Mesothelial cell of epicardium (in vitro differentiated cells): Measurements from ENCODE around the gene HDGFL2. TPM values are rescaled to one million over a fixed set of nuclear protein-coding genes. Genes with fewer than 3 reads are reported as not detected.

Source experiments
- DNase-seq, 2 experiments: peaks; one replicate each; pipeline ENCODE4 v3.0.0; 2021; ENCODE audit warnings: low spot score in 2 of 2; ENCODE audit not compliant: unreplicated experiment in 2 of 2
- H3K27ac Mint-ChIP-seq: 2 replicates; pipeline ENCODE4 v1.8.0; 2021; ENCODE audit warnings: mixed read lengths
- H3K27me3 Mint-ChIP-seq: 2 replicates; pipeline ENCODE4 v1.8.0; 2021; ENCODE audit warnings: low read depth, mixed read lengths
- H3K36me3 Mint-ChIP-seq: 2 replicates; pipeline ENCODE4 v1.8.0; 2021; ENCODE audit warnings: mixed read lengths
- H3K4me1 Mint-ChIP-seq: 2 replicates; pipeline ENCODE4 v1.8.0; 2021; ENCODE audit warnings: mixed read lengths
- H3K4me3 Mint-ChIP-seq: 2 replicates; pipeline ENCODE4 v1.8.0; 2021; ENCODE audit warnings: mild to moderate bottlenecking, moderate library complexity, mixed read lengths
- H3K9me3 Mint-ChIP-seq: 2 replicates; pipeline ENCODE4 v1.8.0; 2021; ENCODE audit warnings: mixed read lengths
- CTCF ChIP-seq: fragments of 200-600 bp; sonication (generic); IDR thresholded peaks from one replicate; pipeline ENCODE4 v1.5.0; 2021; ENCODE audit warnings: antibody characterized with exemption; ENCODE audit not compliant: unreplicated experiment
- total RNA-seq: library from RNA; stranded (reverse); gene quantifications from 3 replicates; pipeline ENCODE4 v1.2.1, GENCODE V29; 2021

The HDGFL2 gene
- total RNA-seq, 1 donor from 2014 or later, result 91.3 TPM

GRCh38 chr19:4519172-4519496, 47.0 kb downstream of the HDGFL2 start:
- Mint-ChIP-seq H3K4me3 (no peak overlapping the region), H3K27ac (no peak overlapping the region), H3K27me3 (peaks cover 2% of the 10 kb centered on the region), H3K36me3 (no peaks in the 10 kb centered on the region), H3K9me3 (no peaks in the 10 kb centered on the region), H3K4me1 (peaks cover 4% of the 10 kb centered on the region)
- no peak for TF ChIP-seq CTCF
- no peak for DNase-seq

GRCh38 chr19:4519521-4520277, 47.6 kb downstream of the HDGFL2 start:
- H3K9me3 Mint-ChIP-seq, result no peaks in the 10 kb centered on the region

GRCh38 chr19:4521170-4521887, 49.2 kb downstream of the HDGFL2 start:
- H3K4me1 Mint-ChIP-seq, result peaks cover 4% of the 10 kb centered on the region
- no peak for DNase-seq
- H3K36me3 Mint-ChIP-seq, result no peaks in the 10 kb centered on the region
- TF ChIP-seq CTCF, result no peak
- no peaks in the 10 kb centered on the region for H3K9me3 Mint-ChIP-seq
- no peak overlapping the region for H3K27ac Mint-ChIP-seq
- no peak overlapping the region for H3K4me3 Mint-ChIP-seq
- H3K27me3 Mint-ChIP-seq, result no peaks in the 10 kb centered on the region

More at GRCh38 chr19:4519521-4520277, 47.6 kb downstream of the HDGFL2 start:
- TF ChIP-seq CTCF, result no peak
- Mint-ChIP-seq H3K27me3 (peaks cover 2% of the 10 kb centered on the region), H3K36me3 (no peaks in the 10 kb centered on the region), H3K4me1 (peaks cover 4% of the 10 kb centered on the region), H3K4me3 (no peak overlapping the region), H3K27ac (peak overlapping the region; percentile 11)
- no peak for DNase-seq

- DNase-seq, result no peak
- Mint-ChIP-seq H3K4me3 (no peak overlapping the region), H3K36me3 (no peaks in the 10 kb centered on the region), H3K27me3 (no peaks in the 10 kb centered on the region), H3K4me1 (peaks cover 4% of the 10 kb centered on the region), H3K27ac (no peak overlapping the region), H3K9me3 (no peaks in the 10 kb centered on the region)
- TF ChIP-seq CTCF, result no peak
These were observed 49.8 kb downstream of the HDGFL2 start for GRCh38 chr19:4521888-4522242.

GRCh38 chr19:4522291-4523002, 50.4 kb downstream of the HDGFL2 start:
- H3K9me3 Mint-ChIP-seq, result no peaks in the 10 kb centered on the region
- H3K27me3 Mint-ChIP-seq, result no peaks in the 10 kb centered on the region
- no peak for TF ChIP-seq CTCF
- H3K4me1 Mint-ChIP-seq, result peaks cover 4% of the 10 kb centered on the region
- no peak for DNase-seq
- no peak overlapping the region for H3K27ac Mint-ChIP-seq
- no peaks in the 10 kb centered on the region for H3K36me3 Mint-ChIP-seq
- H3K4me3 Mint-ChIP-seq, result no peak overlapping the region
